Stimulated activated naive B cell treated with anti-CD40 and anti-IgM and Interleukin-4, amounts not matched to agents 10 μg/mL and 1 μg/mL and 100 μg/mL, for 72 hours (primary cell): ENCODE results near the gene MACROD2.

ENCODE experiments used
- ATAC-seq, 2 donors: fragments of 150-1000 bp; cut with Tn5 transposase; replicated peaks; 2 replicates each; pipeline ENCODE4 v1.10.0; 2021; ENCODE audit warnings: moderate library complexity in 1 of 2
- DNase-seq: peaks from one replicate; pipeline ENCODE4 v3.0.0; 2021
- H3K27ac Mint-ChIP-seq: one replicate; pipeline ENCODE4 v1.8.0; 2022; ENCODE audit warnings: mild to moderate bottlenecking, mixed read lengths
- H3K27me3 Mint-ChIP-seq, 2 donors: one replicate each; pipeline ENCODE4 v1.8.0; 2022; ENCODE audit warnings: mixed read lengths in 2 of 2
- H3K36me3 Mint-ChIP-seq, 2 donors: one replicate each; pipeline ENCODE4 v1.8.0; 2022; ENCODE audit warnings: mixed read lengths in 2 of 2, mild to moderate bottlenecking in 1 of 2
- H3K4me1 Mint-ChIP-seq, 2 donors: one replicate each; pipeline ENCODE4 v1.8.0; 2022; ENCODE audit warnings: mixed read lengths in 2 of 2, mild to moderate bottlenecking in 1 of 2
- H3K4me3 Mint-ChIP-seq, 2 donors: one replicate each; pipeline ENCODE4 v1.8.0; 2022; ENCODE audit warnings: mild to moderate bottlenecking in 2 of 2, mixed read lengths in 2 of 2, moderate library complexity in 1 of 2
- H3K9me3 Mint-ChIP-seq, 2 donors: one replicate each; pipeline ENCODE4 v1.8.0; 2022; ENCODE audit warnings: mixed read lengths in 2 of 2, mild to moderate bottlenecking in 1 of 2

MACROD2 gene

GRCh38 chr20:14838663-14839628 is 843.6 kb downstream of the MACROD2 start:
- H3K9me3 Mint-ChIP-seq, result peaks cover 0 to 1% of the 10 kb centered on the region in 2 donors
- no peaks in the 10 kb centered on the region for H3K4me1 Mint-ChIP-seq
- no peaks in the 10 kb centered on the region for H3K36me3 Mint-ChIP-seq
- peaks cover 0 to 7% of the 10 kb centered on the region in 2 donors for H3K27me3 Mint-ChIP-seq
- DNase-seq, result no peak
- H3K27ac Mint-ChIP-seq, result no peak overlapping the region
- peak; percentile 44 to 68 for ATAC-seq
- H3K4me3 Mint-ChIP-seq, result no peak overlapping the region

- H3K27ac Mint-ChIP-seq, result no peak overlapping the region
- H3K36me3 Mint-ChIP-seq, result no peaks in the 10 kb centered on the region
- no peaks in the 10 kb centered on the region for H3K4me1 Mint-ChIP-seq
- H3K27me3 Mint-ChIP-seq, result no peaks in the 10 kb centered on the region
- ATAC-seq (no peak), DNase-seq (no peak)
- H3K9me3 Mint-ChIP-seq, result peaks cover 0 to 1% of the 10 kb centered on the region in 2 donors
- no peak overlapping the region for H3K4me3 Mint-ChIP-seq
Observed at GRCh38 chr20:14845199-14846160, 850.2 kb downstream of the MACROD2 start.

- no peak overlapping the region for H3K27ac Mint-ChIP-seq
- H3K27me3 Mint-ChIP-seq, result no peaks in the 10 kb centered on the region
- no peak for ATAC-seq
- H3K4me1 Mint-ChIP-seq, result no peaks in the 10 kb centered on the region
- no peaks in the 10 kb centered on the region for H3K36me3 Mint-ChIP-seq
- H3K9me3 Mint-ChIP-seq, result peaks cover 0 to 1% of the 10 kb centered on the region in 2 donors
- no peak overlapping the region for H3K4me3 Mint-ChIP-seq
- no peak for DNase-seq
Observed at GRCh38 chr20:14848806-14849205, 853.5 kb downstream of the MACROD2 start.

- Mint-ChIP-seq H3K4me1 (no peaks in the 10 kb centered on the region), H3K9me3 (no peaks in the 10 kb centered on the region), H3K27ac (no peak overlapping the region), H3K36me3 (no peaks in the 10 kb centered on the region), H3K27me3 (peaks cover 0 to 5% of the 10 kb centered on the region in 2 donors), H3K4me3 (no peak overlapping the region)
- no peak for DNase-seq
- peak in 1 of 2 donors; percentile 39 for ATAC-seq
Observed at GRCh38 chr20:14853079-14853478, 857.8 kb downstream of the MACROD2 start.

GRCh38 chr20:14855171-14855570 is 859.9 kb downstream of the MACROD2 start:
- H3K9me3 Mint-ChIP-seq, result no peaks in the 10 kb centered on the region
- DNase-seq (no peak), ATAC-seq (no peak)
- H3K27ac Mint-ChIP-seq, result no peak overlapping the region
- H3K4me1 Mint-ChIP-seq, result no peaks in the 10 kb centered on the region
- H3K27me3 Mint-ChIP-seq, result peaks cover 0 to 5% of the 10 kb centered on the region in 2 donors
- no peaks in the 10 kb centered on the region for H3K36me3 Mint-ChIP-seq
- H3K4me3 Mint-ChIP-seq, result no peak overlapping the region

GRCh38 chr20:14859627-14860026 is 864.3 kb downstream of the MACROD2 start:
- H3K36me3 Mint-ChIP-seq, result no peaks in the 10 kb centered on the region
- H3K4me1 Mint-ChIP-seq, result no peaks in the 10 kb centered on the region
- DNase-seq (no peak), ATAC-seq (no peak)
- no peak overlapping the region for H3K27ac Mint-ChIP-seq
- H3K9me3 Mint-ChIP-seq, result no peaks in the 10 kb centered on the region
- H3K4me3 Mint-ChIP-seq, result no peak overlapping the region
- peaks cover 0 to 5% of the 10 kb centered on the region in 2 donors for H3K27me3 Mint-ChIP-seq

- Mint-ChIP-seq H3K9me3 (no peaks in the 10 kb centered on the region), H3K36me3 (no peaks in the 10 kb centered on the region), H3K27ac (no peak overlapping the region), H3K4me1 (no peaks in the 10 kb centered on the region), H3K27me3 (peaks cover 0 to 5% of the 10 kb centered on the region in 2 donors), H3K4me3 (no peak overlapping the region)
- ATAC-seq, result no peak
- DNase-seq, result no peak
Observed at GRCh38 chr20:14860410-14860814, 865.1 kb downstream of the MACROD2 start.

GRCh38 chr20:14861028-14861699 is 865.8 kb downstream of the MACROD2 start:
- Mint-ChIP-seq H3K27me3 (peaks cover 0 to 5% of the 10 kb centered on the region in 2 donors), H3K4me3 (no peak overlapping the region), H3K9me3 (no peaks in the 10 kb centered on the region), H3K36me3 (no peaks in the 10 kb centered on the region), H3K27ac (no peak overlapping the region), H3K4me1 (no peaks in the 10 kb centered on the region)
- ATAC-seq, result no peak
- DNase-seq, result no peak

GRCh38 chr20:14865169-14865568 is 869.9 kb downstream of the MACROD2 start:
- Mint-ChIP-seq H3K27me3 (no peaks in the 10 kb centered on the region), H3K4me3 (no peak overlapping the region), H3K4me1 (no peaks in the 10 kb centered on the region), H3K36me3 (no peaks in the 10 kb centered on the region), H3K9me3 (no peaks in the 10 kb centered on the region), H3K27ac (no peak overlapping the region)
- ATAC-seq, result no peak
- DNase-seq, result no peak

GRCh38 chr20:14865731-14866130 is 870.4 kb downstream of the MACROD2 start:
- no peak overlapping the region for H3K27ac Mint-ChIP-seq
- DNase-seq, result no peak
- H3K4me1 Mint-ChIP-seq, result no peaks in the 10 kb centered on the region
- no peaks in the 10 kb centered on the region for H3K9me3 Mint-ChIP-seq
- no peak overlapping the region for H3K4me3 Mint-ChIP-seq
- no peaks in the 10 kb centered on the region for H3K36me3 Mint-ChIP-seq
- no peak for ATAC-seq
- no peaks in the 10 kb centered on the region for H3K27me3 Mint-ChIP-seq

GRCh38 chr20:14866841-14867514 is 871.7 kb downstream of the MACROD2 start:
- no peak for DNase-seq
- Mint-ChIP-seq H3K27me3 (no peaks in the 10 kb centered on the region), H3K4me1 (no peaks in the 10 kb centered on the region), H3K9me3 (no peaks in the 10 kb centered on the region), H3K4me3 (no peak overlapping the region), H3K27ac (no peak overlapping the region), H3K36me3 (no peaks in the 10 kb centered on the region)
- ATAC-seq, result no peak

GRCh38 chr20:14877301-14878028 is 882.1 kb downstream of the MACROD2 start:
- Mint-ChIP-seq H3K4me1 (no peaks in the 10 kb centered on the region), H3K9me3 (peaks cover 0 to 3% of the 10 kb centered on the region in 2 donors), H3K27ac (no peak overlapping the region), H3K4me3 (no peak overlapping the region), H3K27me3 (no peaks in the 10 kb centered on the region), H3K36me3 (no peaks in the 10 kb centered on the region)
- DNase-seq, result no peak
- ATAC-seq, result no peak

GRCh38 chr20:14878676-14879019 is 883.3 kb downstream of the MACROD2 start:
- ATAC-seq (no peak), DNase-seq (no peak)
- H3K27me3 Mint-ChIP-seq, result no peaks in the 10 kb centered on the region
- no peaks in the 10 kb centered on the region for H3K36me3 Mint-ChIP-seq
- H3K4me1 Mint-ChIP-seq, result no peaks in the 10 kb centered on the region
- H3K27ac Mint-ChIP-seq, result no peak overlapping the region
- H3K4me3 Mint-ChIP-seq, result no peak overlapping the region
- no peaks in the 10 kb centered on the region for H3K9me3 Mint-ChIP-seq
